ENCODE results near the gene CAVIN3. TPM values are rescaled to one million over a fixed set of nuclear protein-coding genes. Genes with fewer than 3 reads are reported as not detected.

Gene CAVIN3
- total RNA-seq, 1 experiment from 2014 or later: not detected

GRCh38 chr11:6270584-6271246 is 49.6 kb downstream of the CAVIN3 start:
- DNase-seq (ENCODE audit: low spot score): no peak

GRCh38 chr11:6269994-6270393 is 50.3 kb downstream of the CAVIN3 start:
- DNase-seq (ENCODE audit: low spot score): no peak

Other genes starting within 250 kb of the CAVIN3 start
- gene OR56B4, start 212.8 kb downstream of the CAVIN3 start, total RNA-seq (2014; rRNA removed; shearing (Covaris generic)): not detected in 2 replicates
- 0.42 TPM in 1 of 2 replicates, not detected in the other for gene OR52B2, start 150.2 kb downstream of the CAVIN3 start, total RNA-seq (2014; rRNA removed; shearing (Covaris generic))
- gene OR52W1, start 121.3 kb downstream of the CAVIN3 start, total RNA-seq (2014; rRNA removed; shearing (Covaris generic)): not detected in 2 replicates
- gene C11orf42, start 114.9 kb downstream of the CAVIN3 start, total RNA-seq (2014; rRNA removed; shearing (Covaris generic)): not detected in 2 replicates
- 98.4 and 136 TPM in 2 replicates for gene FHIP1B, start 85.9 kb downstream of the CAVIN3 start, total RNA-seq (2014; rRNA removed; shearing (Covaris generic))
- 0.63 TPM in 1 of 2 replicates, not detected in the other for gene CNGA4, start 81.4 kb downstream of the CAVIN3 start, total RNA-seq (2014; rRNA removed; shearing (Covaris generic))
- gene CCKBR, start 60.7 kb downstream of the CAVIN3 start, total RNA-seq (2014; rRNA removed; shearing (Covaris generic)): not detected in 2 replicates
- 3.1 and 4.4 TPM in 2 replicates for gene SMPD1, start 70.0 kb upstream of the CAVIN3 start, total RNA-seq (2014; rRNA removed; shearing (Covaris generic))
- gene APBB1, start 98.6 kb upstream of the CAVIN3 start, total RNA-seq (2014; rRNA removed; shearing (Covaris generic)): 0.15 and 0.21 TPM in 2 replicates
- 0.25 TPM in 1 of 2 replicates, not detected in the other for gene HPX, start 120.5 kb upstream of the CAVIN3 start, total RNA-seq (2014; rRNA removed; shearing (Covaris generic))
- gene TRIM3, start 153.4 kb upstream of the CAVIN3 start, total RNA-seq (2014; rRNA removed; shearing (Covaris generic)): 34.5 and 37.9 TPM in 2 replicates
- gene ARFIP2, start 160.8 kb upstream of the CAVIN3 start, total RNA-seq (2014; rRNA removed; shearing (Covaris generic)): 131 and 140 TPM in 2 replicates
- 47.1 and 48.0 TPM in 2 replicates for gene TIMM10B, start 161.0 kb upstream of the CAVIN3 start, total RNA-seq (2014; rRNA removed; shearing (Covaris generic))
- gene DNHD1, start 176.8 kb upstream of the CAVIN3 start, total RNA-seq (2014; rRNA removed; shearing (Covaris generic)): 4.5 and 8.8 TPM in 2 replicates